Gastroesophageal sphincter (tissue), 3 donors: ENCODE data around the gene PGBD4.

Source experiments
- CTCF ChIP-seq, 4 experiments: fragments of 200-600 bp in 2 of 4; fragments of 450-650 bp in 2 of 4; sonication (generic) in 1 of 4; IDR thresholded peaks; one replicate each; pipeline ENCODE4 v1.5.1; 2017 to 2019; ENCODE audit warnings: antibody characterized with exemption in 4 of 4, mild to moderate bottlenecking in 2 of 4, moderate library complexity in 2 of 4
- EP300 ChIP-seq: sonication (generic); formaldehyde crosslinking; IDR thresholded peaks from one replicate; pipeline ENCODE4 v1.6.1; 2017; ENCODE audit warnings: antibody characterized with exemption, mild to moderate bottlenecking
- POLR2A ChIP-seq, 2 donors: fragments of 450-650 bp; IDR thresholded peaks; one replicate each; pipeline ENCODE4 v1.6.1; 2017; ENCODE audit warnings: antibody characterized with exemption in 2 of 2, mild to moderate bottlenecking in 2 of 2, moderate library complexity in 1 of 2

GRCh38 chr15:34116620-34117019 lies 14.7 kb downstream of the PGBD4 start:
- TF ChIP-seq EP300 (no peak), CTCF (IDR thresholded peaks at IDR 0.05) (no peak), POLR2A (IDR thresholded peaks at IDR 0.05) (no peak)
